Femur (tissue), 1 donor: ENCODE data around the gene UMODL1.

Source experiments
- DNase-seq: peaks from one replicate; pipeline ENCODE4 v3.0.0-alpha.2; 2017

The UMODL1 gene

DNA sequence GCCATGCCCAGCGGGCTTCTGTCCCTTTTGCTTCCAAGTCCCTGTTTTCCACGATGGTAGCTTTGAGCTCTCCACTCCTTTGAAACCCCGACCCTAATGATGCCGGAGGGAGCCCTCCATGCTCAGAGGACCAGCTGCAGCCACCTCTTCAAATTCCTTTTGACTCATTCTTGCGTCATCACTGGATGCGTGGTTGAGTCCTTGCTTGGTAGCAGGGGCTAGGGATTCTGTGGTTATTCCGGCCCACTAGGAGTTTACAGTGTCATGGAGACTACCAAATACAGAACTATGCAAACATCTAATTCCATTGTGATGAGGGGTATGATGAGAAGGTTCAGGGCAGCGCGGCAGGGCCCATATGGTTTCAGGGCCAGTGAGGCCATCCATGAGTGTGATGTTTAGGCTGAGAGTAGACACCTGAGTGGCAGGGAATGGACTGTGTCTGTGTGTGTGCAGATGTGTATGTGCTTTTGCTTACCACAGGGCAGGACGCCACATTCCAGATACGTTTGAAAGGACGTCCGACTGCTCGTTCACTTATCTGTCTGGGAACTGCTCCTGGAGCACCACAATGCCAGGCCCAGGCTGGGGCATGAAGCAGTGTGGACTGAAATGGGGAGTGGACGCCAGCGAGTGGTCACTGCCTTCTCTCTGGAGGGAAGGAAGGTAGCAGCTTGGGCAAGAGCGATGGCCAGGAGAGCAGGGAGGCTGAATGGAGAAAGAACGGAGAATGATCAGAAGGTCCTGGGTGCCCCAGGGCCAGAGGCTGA lies 30.5 kb upstream of the UMODL1 start:
- peak; percentile 14 for DNase-seq

DNA sequence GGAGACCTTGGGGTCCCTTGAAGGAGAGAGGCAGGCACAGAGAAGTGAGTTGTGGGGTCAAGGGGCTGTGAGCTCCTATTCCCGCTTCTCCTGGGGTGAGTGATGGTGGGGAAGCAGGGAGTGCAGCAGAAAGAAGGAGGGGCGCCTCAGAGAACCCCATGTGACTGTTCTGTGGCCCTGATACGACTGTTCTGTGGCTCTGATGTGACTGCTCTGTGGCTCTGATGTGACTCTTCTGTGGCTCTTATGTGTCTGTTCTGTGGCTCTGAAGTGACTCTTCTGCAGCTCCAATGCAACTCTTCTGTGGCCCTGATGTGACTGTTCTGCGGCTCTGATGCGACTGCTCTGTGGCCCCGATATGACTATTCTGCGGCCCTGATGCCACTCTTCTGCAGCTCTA lies 29.9 kb upstream of the UMODL1 start:
- DNase-seq = no peak

DNA sequence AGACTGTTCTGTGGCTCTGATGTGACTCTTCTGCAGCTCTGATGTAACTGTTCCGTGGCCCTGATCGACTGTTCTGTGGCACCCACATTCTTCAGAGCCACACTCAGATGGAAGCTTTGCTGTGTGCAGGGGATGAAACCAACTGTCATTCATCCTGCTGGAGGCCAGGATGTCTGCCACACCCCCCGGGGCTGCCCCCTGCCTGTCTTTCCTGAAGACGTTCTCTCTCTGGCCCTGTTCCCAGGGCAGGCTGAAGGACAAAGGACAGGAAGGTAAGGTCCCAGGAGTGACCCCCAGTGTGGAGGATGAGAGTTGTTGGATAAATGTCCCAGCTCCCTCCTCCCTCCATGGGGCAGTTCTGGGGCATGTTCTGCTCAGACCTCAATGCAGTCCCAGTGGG lies 29.4 kb upstream of the UMODL1 start:
- peak; percentile 15 for DNase-seq

DNA sequence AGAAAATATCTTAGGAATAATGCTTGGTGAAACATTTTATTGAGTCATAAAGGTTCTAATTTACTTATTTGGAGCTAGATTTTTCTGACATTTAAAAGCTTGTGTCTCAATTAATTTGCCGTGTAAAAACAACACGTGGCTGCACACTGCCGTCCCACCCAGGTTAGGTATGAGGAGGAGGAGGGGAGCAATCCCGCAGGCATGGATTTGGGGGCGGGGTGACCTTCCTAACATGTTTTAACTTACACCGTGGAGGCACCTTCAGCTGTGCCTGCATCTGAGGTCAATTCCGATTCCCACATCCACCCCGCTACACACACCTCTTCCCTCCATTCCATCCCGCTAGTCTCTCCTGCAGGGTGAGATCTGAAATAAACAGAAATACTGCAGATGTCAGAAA lies 28.5 kb upstream of the UMODL1 start:
- DNase-seq = no peak

DNA sequence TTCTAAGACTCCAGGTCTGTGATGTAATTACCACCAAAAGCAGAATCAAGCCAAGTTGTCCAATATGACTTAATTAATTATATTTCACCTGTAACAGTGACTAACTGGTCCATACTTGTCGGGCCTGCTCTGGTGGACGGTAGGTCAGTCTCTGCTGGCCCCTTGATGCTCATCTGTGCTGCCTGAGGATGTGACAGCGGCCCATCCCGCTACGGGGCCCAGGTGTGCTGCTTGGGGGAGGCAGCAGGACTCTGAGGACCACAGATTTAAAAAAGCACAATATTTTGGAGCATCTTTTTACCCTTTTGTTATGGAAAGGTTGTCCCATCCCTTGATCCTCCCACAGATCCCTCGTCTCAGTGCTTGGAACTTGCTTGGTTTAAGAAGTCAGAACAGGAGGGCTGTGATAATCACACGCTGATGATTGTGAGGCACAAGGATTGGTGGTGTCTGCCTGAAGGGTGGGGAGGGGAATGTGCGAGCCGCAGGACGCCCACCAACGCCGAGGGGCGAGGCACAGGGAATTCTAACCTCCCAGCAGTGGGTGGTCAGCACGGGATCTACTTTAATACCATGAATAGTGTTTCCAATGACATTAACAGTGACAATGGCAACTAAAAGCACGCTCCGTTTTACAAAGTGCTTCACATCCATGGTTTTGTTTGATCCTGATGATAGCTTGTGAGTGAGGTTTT lies 27.8 kb upstream of the UMODL1 start:
- no peak for DNase-seq

DNA sequence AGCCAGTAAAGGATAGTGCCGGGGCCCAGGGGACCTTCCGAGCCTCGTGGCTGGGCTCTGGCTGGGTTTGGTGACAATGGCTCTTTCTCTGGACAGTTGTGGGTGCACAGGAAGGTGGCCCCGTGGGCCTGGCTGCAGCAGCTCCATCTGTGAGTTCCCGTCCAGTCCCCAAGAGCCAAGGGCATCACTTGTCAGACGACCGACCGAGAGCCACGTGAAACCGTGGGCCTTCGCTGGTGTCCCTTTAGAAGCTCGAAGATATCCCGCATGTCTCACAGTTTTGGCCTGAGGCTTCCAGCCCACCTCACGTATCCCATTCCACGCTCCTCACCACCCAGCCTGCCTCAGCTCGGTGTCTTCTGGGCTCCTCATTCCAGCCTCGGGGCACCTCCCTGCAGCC lies 27.2 kb upstream of the UMODL1 start:
- no peak for DNase-seq

DNA sequence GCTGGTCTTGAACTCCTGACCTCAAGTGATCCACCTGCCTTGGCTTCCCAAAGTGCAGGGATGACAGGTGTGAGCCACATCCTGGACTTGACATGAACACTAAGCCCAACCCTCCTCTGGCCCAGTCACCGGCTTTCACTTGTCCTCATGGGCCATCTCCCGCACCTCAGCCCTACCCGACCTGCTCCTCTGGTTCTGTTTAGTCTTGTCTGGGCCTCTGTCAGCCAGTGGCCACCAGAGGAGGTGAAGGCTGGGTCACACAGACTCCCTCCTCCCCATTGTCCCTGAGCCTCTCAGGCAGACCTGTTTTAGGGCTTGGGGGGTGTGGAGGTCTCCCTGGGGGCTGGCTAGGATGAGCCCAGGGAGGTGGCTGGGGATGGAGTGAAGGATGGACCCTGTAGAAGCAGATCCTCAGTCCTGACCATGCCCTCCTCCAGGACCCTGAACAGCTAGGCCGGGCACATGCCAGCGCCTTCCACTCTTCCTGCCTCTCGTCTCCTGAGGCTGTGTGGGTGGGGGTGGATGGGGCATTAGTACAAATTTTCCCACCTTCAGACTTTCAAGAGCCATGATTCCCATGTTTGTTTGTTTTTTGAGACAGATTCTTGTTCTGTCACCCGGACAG lies 26.1 kb upstream of the UMODL1 start:
- no peak for DNase-seq

DNA sequence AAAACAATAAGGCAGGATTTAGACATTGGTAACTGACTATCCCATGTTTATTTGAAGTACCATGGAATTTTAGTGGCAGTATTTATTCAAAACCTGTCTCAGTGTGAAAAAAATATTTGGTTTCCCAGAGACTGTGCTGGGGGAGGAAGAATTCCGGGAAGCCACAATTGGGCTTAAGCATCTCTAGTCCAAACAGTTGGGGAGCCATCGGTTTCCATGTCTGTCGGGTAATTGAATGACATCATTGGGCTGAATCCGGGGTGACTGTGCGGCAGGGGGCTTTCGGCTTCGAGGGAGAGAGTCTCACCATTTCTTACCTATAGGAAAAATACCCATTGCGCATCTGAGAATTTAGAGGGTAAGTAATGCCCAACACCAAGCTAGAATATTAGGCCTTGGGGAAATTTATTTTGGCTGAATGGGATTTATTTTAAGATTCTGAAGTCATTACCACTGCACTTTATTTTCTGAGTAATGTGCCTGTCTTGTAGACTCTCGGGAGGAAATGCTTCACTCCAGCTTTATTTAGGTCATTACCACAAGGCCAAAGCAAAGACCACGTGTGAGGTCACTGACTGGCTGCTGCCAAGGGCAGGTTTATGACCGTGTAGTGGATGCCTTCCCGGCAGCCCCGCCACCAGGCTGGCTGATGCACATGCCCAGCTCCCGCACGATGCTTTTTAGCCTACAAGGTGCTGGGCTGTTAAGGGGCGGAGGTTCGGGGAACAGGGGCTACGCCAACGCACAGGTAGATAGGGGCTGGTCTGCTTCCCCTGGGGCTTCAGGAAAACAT lies 23.1 kb upstream of the UMODL1 start:
- DNase-seq = peak; percentile 76

DNA sequence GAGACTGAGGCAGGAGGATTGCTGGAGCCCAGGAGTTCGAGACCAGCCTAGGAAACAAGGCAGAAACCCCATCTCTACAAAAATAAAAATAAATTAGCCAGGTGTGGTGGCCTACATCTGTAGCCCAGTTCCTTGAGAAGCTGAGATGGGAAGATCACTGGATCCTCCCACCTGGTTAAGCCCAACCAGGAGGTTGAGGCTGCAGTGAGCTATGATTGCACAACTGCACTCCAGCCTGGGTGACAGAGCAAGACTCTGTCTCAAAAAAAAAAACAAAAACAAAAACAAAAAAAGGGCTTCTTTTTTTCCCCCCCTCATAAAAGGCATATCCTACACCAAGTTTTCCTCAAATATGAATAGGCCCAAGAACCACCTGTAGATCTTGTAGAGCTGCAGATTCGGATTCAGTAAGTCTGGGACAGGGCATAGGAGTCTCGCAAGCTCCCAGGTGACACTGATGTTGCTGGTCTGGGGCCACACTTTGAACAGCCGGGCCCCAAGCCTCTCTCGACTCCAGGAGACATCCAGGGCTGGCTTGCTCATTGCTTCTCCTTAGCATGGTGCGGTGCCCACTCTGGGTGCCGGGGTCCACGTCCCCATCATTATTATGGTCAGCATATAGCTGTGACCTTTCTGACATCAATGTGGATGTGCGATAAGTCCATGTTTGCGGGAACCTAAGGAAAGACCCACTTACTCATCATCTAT lies 22.1 kb upstream of the UMODL1 start:
- no peak for DNase-seq

DNA sequence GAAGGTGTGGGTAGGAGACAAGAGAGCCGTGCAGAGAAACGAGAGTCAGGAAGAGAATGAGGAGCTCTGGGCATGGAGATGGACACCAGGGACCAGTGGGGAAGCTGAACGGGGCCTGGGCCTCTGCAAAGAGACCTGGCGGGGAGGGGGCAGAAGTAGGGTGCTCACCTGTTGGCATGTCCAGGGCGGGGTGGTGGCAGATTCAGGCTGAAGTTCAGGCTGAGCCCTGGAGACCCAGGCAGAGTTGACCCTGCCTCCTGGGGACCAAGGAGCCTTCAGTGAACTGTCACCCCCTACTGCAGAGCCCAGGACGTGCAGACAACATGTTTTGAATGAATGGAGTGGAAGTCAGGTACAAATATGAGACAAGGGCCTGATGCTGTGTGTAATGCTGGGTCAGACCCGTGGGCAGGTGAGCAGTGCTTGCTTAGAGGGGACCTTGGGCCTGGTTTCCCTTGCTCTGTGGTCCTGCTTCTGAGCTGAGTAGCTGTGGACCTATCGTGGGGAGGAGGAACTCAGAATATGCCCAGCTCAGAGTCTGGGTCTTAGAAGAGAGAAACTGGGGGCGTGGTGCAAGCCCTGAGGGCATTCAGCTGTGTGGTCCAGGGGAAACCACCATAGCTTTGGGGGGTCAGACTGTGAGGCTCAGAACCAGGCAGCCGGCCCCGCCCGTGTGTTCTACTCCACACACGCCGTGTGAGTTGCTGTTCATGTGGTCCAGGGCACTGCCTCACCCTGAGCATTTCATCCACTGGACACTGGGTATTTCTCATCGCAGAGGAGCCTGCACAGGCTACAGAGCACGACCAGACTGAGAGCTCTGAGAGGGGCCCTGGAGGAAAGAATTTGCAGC lies 21.3 kb upstream of the UMODL1 start:
- DNase-seq = no peak

DNA sequence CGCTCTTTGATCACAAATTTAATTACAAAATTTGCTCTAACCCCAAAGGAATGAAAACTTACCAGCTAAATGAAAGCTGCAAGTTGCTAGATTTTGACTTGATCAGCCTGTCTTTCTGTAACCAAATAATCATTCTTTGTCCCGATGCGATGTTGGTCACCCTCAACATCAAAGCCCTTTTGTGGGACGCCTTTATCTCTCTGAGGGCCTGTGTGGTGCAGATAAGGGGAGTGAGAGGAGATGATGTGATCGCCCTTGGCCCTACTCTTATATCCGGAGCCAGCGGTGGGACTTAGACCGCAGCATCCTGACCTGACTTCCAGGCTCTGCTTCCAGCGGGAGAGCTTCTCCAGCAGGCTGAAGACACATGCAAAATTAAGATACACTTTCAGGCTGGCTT lies 19.3 kb upstream of the UMODL1 start:
- DNase-seq = no peak

DNA sequence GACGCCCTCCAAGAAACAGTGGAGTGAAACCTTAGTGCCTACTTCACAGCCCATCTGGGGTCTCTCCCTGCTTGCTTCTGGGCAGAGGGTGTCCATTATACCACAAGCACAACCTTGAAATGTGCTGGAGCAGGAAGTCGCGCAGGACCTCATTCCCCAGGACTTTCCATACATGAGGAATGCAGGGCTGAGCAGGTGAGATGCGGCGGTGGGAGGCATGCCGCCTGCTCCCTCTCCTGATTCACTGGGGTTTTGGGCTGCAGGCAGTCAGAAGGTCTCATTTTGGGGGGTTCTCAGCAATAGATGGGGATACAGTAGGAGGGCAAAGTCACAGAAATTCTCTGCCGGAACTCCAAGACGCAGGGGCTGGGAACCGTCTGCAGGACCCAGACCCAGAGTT lies 15.7 kb upstream of the UMODL1 start:
- DNase-seq = no peak

DNA sequence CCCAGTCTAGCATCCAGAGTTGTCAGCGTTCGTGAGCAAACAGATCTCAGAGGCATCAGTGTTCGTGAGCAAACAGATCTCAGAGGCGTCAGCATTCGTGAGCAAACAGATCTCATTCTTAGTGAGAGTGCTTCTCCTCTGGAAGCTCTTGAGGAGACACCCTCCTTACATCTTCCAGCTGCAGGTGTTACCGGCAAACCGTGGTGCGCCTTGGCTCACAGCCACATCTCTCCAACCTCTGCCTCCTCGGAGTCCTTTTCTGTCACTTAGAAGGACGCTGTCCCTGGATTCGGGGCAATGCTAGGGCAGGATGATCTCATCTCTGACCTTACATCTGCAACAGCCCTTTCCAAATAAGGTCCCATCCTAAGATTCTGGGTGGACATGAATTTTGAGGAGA lies 14.6 kb upstream of the UMODL1 start:
- DNase-seq = peak; percentile 36

DNA sequence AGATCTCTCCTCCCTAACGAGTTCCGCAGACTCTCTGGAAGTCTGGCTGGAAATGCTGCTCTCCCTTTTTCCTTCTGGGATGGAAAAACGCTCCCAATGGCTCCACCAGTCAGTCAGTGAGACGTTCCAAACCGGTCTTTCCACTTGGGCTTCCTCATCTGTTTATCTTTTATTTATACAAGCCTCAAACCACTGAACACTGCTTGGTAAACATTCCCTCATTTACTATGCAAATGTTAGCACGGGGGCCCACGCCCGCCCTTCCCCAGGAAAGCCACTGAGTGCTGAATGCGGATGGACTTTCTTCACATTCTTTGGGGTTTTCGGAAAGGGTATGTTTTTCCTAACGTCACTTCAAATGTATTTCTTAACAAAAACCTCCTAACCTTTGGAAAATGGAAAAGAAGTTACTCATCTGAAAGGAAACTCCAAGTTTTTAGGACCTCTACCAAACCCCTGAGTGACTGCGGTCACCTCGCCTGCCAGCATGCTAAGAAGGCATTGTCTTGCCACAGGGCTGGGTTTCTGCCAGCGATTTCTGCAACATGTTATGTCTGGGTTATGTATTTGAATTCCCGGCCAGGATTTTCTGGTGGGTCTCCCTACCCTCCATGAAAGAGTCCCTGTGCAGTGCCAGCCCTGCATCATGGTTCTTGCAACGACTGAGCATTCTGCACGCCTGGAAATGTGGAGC lies 14.0 kb upstream of the UMODL1 start:
- peak; percentile 88 for DNase-seq

DNA sequence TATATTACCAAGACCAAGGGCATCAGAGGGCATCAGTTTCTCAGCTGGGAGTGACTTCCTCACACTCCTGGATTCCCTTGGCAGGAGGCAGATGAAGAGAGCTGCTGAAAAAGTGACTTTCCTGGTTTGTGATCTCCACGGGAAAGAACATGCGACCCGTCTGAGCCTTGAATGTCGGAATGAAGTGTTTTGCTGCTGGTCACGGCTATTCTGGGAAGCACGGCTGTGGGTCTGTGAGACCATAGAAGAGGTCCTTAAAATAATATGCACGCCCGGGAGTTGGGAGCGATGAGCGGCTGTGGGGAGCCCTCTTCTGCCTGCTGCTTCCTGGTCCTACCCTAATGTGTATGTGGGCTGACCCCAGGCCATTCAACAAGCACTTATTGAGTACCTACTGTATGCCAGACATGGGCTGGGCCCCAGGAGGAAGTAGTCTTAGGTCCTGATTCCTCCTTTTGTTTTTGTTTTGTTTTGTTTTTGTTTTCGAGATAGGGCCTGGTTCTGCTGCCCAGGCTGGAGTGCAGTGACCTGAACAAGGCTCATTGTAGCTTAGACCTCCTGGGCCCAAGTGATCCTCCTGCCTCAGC lies 13.2 kb upstream of the UMODL1 start:
- DNase-seq = peak; percentile 65

DNA sequence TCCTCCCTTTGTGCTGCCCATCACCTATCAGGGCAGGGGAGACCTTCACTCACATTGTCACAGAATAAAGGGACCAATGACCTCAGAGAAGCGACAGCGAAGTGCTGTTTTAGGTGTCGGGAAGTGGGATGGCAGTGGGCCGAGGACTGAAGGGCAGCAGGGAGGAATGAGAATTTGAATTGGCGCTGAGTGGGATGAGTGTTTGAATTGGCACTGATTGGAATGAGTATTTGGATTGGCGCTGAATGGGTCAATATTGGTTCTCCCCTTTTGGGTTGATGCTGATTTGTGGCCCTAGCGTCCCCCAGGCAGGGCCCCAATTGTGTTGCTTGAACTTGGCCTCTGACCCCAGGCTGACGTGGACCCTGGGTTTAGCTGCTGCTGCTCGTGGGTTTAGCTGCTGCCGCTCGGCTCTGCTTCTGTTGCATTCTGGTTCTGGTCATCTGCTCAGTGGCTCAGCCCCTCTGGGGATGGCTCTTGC lies 12.4 kb upstream of the UMODL1 start:
- peak; percentile 19 for DNase-seq

DNA sequence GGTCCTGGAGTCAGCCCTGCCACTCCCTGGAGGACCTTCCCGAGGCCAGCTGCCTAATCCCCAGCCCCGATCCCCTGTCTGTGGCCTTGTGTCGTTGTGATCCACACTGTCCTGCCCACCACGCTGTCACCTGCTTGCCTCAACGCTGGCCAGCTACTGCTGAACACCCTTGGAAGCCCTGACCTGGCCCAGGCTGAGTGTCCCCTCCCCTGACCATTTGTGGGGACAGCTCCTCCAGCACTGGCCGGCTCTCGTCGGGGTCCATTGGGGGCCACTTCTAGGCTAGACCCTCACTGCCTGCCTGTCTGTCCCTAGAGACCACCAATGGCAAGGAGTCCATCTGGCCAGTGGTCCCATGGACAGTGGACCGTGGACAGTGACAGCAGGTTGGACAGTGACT lies 12.0 kb upstream of the UMODL1 start:
- DNase-seq = no peak

DNA sequence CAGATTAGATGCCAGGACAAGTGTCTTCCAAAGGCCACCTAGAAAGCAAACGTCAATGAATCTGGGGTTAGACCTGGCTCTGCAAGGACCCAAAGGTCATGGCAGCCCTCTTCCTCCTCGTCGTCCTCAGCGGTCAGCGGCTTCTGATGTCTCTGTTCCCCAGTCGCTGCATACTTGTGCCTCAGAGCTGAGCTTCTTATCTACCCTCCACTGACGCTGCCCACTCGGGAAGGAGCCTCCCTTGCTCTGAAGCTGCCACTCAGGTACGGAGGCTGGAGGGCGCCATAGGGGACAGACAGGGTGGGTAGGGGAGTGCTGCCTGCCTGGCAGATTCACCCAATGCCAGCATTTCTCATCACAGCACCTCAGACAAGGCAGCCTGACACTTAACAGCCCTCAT lies 11.4 kb upstream of the UMODL1 start:
- DNase-seq = no peak

DNA sequence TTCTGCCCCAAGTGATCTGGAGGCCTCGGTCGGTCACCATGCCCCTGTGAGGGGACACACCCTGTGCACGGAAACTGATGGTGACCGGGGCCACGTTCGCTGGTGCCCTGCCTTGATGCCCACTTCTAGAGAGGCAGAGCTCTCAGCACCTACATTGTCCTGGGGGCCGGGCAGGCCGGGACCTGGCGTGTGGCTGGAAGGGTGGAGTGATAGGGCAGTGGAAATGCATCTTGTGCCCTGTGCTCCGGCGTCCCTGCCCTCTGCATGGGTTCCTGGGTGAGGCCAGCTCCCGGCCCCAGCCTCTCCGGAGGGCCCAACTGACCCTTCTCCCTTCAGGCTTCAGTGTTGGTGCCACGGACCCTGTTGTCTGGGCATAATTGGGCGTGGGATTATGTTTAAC lies 11.0 kb upstream of the UMODL1 start:
- DNase-seq = no peak

DNA sequence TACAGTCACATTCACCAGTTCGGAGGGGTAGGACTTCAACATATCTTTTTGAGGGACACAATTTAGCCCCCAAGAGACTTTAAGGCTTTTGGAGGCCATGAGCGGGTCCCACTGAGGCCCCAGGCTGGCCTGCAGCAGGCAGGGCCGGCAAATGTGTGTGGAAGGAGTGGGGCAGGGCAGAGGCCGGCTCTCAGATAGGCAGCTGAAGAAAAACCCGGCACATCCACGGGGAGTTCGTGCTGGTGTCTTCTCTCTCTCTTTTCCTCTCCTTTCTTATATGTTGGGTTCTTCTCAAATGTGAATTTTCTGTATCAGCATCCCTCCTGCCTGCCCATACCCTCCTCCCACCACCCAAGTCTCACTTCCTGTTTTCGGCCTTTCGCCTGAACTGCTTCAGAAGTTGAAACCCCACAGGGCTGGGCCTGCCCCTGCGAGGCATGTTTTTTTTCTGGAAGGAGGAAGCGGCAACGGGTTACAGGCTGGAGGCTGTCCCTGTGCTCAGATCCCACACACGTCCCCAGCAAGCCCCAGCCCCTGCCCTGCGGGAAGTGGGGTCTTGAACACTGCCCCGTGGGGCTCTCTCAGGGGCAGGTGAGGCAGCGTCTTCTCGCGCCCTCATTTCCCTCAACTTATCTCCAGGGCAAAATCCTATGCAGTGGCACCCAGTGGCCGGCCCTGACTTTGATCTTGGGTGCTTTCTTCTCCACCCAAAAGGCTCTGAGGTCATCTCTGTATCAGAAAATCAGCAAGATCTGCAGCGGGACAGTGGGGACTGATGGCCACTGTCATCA lies 9.7 kb upstream of the UMODL1 start:
- DNase-seq = peak; percentile 72
